ENCODE results near the gene ACADVL.
A peak's percentile ranks its signal among the peaks of the same experiment; 100 is the strongest.

ACADVL gene

DNA sequence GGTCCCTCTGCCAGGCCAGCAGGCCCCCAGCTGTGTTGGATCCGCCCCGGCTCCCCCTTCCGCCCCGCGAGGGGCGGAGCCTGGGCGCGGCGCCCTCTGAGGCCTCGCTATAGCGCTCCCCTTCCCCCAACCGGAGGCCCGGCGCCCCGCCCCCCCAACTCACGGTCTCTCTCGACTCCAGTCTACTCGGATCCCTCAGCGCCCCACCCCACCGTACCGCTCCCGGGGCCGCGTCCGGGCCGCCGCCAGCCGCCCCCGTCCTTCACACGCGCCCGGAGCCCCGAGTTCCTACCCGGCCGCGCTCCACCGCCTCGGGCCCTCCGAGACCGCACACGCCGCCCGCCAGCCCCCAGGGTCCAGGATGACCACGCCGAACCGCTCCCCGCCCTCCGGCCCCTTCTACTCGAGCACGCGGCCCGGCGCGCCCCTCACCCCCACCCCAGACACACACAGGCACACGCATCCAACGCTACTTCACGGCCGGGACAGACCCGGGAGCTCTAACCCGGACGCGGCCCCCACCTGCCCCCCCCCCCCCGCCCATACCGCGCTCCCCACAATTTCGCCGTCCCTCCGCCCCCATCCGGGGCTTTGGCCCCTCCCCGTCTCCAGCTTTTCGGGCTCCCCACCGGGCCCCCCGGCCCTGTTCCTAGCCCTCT, 18.2 kb downstream of the ACADVL start:
- DNase-seq (ENCODE audit: low spot score) = no peak
- peak overlapping the region; percentile 95 for H3K27ac ChIP-seq
- ChIA-PET CTCF (interaction anchor here (0.6 to 1.0 kb wide), 3 partner anchors 16 to 351 kb away, joined by 3 read pairs; no protein-coding TSS in a partner anchor), POLR2A (ENCODE audit: low non-redundant PET) (interaction anchor here (1.2 kb wide), 1 partner anchor 17 kb away, joined by 6 read pairs; the partner anchor contains the start of gene ACADVL)
- TF ChIP-seq, protein P1, sequence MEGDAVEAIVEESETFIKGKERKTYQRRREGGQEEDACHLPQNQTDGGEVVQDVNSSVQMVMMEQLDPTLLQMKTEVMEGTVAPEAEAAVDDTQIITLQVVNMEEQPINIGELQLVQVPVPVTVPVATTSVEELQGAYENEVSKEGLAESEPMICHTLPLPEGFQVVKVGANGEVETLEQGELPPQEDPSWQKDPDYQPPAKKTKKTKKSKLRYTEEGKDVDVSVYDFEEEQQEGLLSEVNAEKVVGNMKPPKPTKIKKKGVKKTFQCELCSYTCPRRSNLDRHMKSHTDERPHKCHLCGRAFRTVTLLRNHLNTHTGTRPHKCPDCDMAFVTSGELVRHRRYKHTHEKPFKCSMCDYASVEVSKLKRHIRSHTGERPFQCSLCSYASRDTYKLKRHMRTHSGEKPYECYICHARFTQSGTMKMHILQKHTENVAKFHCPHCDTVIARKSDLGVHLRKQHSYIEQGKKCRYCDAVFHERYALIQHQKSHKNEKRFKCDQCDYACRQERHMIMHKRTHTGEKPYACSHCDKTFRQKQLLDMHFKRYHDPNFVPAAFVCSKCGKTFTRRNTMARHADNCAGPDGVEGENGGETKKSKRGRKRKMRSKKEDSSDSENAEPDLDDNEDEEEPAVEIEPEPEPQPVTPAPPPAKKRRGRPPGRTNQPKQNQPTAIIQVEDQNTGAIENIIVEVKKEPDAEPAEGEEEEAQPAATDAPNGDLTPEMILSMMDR (conservative IDR thresholded peaks at IDR 0.05; ENCODE audit: low read depth) = no peak

DNA sequence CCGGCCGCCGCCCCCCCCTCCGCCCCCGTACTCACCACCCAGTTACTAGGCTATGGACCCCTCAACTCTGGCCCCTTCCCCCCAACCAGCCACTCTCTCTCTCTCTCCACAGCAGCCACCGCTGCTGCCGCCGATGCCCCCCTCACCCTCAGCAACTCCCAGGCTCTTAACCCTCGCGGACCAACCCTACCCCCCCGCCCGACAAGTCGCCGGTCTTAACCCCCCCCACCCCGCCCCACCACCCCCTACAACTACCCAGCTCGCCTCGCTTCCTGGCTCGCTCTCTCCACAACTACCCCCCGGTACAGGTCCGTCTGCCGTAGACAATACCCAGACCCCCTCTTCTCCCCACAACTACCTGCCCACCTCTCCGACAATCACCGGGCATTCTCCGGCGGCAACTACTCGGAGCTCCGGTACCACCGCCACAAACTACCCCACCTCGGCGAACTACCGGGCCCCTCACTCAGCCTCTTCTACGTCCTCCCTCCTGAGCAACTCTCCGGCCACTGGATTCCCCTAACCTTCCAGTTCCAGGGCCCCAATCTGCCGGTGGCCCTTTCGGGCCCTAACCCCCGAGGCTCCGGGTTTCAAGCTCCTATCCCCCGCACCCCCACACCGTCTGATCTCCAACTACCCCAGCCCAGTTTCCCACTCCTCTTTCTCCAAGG, 18.8 kb downstream of the ACADVL start:
- DNase-seq (ENCODE audit: low spot score) = peak; percentile 60
- TF ChIP-seq, protein P1 (conservative IDR thresholded peaks at IDR 0.05; ENCODE audit: low read depth) = no peak
- ChIA-PET POLR2A (ENCODE audit: low non-redundant PET) (interaction anchor here (1.2 kb wide), 1 partner anchor 18 kb away, joined by 6 read pairs; the partner anchor contains the start of gene ACADVL), CTCF (interaction anchor here (0.6 to 1.4 kb wide), 5 partner anchors 13 to 351 kb away, joined by 3 to 9 read pairs (median 3); partner anchors contain the start of genes CTDNEP1 and ELP5)
- H3K27ac ChIP-seq = peak overlapping the region; percentile 95

DNA sequence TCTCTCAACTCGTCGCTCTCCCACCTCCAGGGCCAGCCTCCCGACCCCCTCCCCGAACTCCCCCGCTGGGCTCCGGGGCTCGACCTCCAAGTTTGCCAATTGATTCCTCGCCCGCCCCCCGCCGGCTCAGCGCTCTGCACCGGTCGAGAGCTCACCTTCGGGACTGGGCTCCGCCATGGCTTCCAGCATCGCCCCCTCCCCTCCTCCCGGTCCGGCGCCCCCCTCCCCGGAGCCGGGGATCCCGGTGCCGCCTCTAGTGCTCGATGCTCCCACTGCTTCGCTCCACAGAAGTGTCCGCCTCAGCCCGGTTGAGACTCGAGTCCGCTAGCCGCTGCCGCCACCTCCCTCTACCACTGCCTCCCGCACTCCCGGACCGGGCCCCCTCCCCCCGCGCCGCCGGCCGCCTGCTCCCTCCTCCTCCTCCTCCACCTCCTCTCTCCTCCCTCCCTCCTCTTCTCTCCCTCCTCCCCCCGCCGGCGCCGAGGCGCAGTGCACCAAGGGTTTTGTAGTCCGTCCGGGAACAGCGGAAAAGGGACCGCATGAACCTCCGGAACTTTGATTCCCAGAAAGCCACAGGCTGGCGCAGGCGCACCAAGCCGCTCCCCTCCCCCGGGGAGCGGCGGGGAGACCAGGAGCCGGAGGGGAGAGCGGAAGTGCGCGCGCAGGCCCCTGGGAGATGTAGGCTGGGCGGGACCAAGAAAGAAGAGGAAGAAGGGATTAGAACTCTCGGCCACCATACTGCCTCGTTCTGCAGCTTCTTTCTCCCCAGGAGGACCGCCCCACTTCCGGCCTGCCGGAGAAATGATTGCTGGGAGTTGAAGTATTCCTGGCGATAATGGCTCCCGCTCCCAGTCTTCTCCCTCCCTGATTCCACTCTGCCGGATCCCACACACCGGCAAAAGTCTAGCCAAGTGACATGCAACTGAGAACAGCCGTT, 19.6 kb downstream of the ACADVL start, which contains the start of gene PHF23:
Gene PHF23, minus strand, starts transcription at position 367 of the 937 bp plus-strand sequence. Its CDS starts 178 bp downstream, at position 189.
- DNase-seq (ENCODE audit: low spot score) = peak; percentile 99
- ChIA-PET CTCF (interaction anchor here (0.6 to 1.4 kb wide), 4 partner anchors 12 to 497 kb away, joined by 3 to 9 read pairs (median 4); partner anchors contain the start of genes CTDNEP1 and ELP5), POLR2A (ENCODE audit: low non-redundant PET) (interaction anchor here (0.8 to 1.2 kb wide), 2 partner anchors 19 to 193 kb away, joined by 3 to 6 read pairs; partner anchors contain the start of gene ACADVL)
- TF ChIP-seq, protein P1 (conservative IDR thresholded peaks at IDR 0.05; ENCODE audit: low read depth) = no peak
- H3K27ac ChIP-seq = peak within 1 kb of the TSS; percentile 95

DNA sequence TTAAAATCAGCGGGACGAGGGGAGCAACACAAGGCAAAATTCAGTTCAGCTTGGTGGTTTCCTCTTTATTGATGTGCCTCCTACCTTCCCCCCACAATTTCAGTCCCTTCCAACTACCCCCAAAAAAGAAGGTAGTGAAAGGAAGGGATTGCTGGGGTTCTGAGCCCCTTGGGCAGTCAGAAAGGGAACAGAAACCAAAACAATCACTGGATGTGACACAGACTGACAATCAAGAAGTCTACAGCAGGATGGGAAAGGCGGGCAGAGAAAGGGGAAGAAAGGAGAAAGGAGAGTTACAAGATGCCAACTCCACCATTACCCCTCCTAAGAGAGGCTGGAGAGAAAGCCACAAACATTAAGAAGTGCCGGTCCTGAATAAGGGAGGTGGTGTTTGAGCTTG, 20.6 kb downstream of the ACADVL start:
- ChIA-PET CTCF (no interaction called here), POLR2A (ENCODE audit: low non-redundant PET) (no interaction called here)
- peak overlapping the region; percentile 90; the same call in 1 of the 2 replicates for H3K27ac ChIP-seq
- TF ChIP-seq, protein P1 (conservative IDR thresholded peaks at IDR 0.05; ENCODE audit: low read depth) = no peak
- no peak for DNase-seq (ENCODE audit: low spot score)

DNA sequence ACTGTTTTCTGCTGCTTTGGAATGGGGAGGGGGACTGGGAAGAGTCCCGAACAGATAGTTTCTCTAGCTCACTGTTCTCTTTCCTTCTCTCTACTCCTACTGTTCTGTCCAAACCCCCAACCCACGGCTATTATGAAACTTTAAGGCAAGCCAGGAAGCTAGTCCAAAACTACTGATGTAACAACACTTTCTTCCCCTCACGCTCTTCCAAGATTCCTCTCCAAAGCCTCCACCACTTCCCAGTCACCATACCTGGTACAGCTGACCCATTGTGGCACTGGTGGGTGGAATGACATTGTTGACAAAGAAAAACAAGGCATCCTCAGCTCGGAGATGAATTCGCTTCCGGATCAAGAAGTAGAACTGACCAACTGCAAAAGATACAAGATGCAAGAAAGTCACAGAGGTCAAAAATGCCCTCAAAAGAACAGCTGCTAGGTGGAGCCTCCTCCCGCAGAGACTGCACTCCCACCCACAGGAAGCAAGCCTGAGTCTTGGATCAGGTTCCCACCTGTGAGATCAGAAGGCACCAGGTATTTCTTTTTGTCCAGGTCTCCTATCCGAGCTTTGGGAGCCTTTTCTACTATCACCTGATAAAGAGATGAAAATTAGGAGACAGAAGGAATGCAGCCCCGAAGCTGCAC, 21.5 kb downstream of the ACADVL start:
- DNase-seq (ENCODE audit: low spot score) = no peak
- H3K27ac ChIP-seq = peak overlapping the region; percentile 90
- POLR2A ChIA-PET (ENCODE audit: low non-redundant PET) = interaction anchor here (0.7 to 1.3 kb wide), 3 partner anchors 9 to 100 kb away, joined by 3 to 6 read pairs (median 4); no protein-coding TSS in a partner anchor
- TF ChIP-seq, protein P1 (conservative IDR thresholded peaks at IDR 0.05; ENCODE audit: low read depth) = no peak
- CTCF ChIA-PET = interaction anchor here (0.9 kb wide), 1 partner anchor 9 kb away, joined by 5 read pairs; no protein-coding TSS in a partner anchor
